Glomerular endothelial cell (primary cell): ENCODE measurements around the gene RHD. TPM values are rescaled to one million over a fixed set of nuclear protein-coding genes. Genes with fewer than 3 reads are reported as not detected.
"Not testable (repeated sequence)": the region's sequence is repeated elsewhere in the genome, so short reads cannot be mapped to it uniquely, and the experiment has no call there.

ENCODE experiments used
- DNase-seq: peaks from one replicate; pipeline ENCODE4 v3.0.0-alpha.2; 2011; ENCODE audit warnings: low read depth, low spot score; ENCODE audit errors: extremely low read depth
- total RNA-seq: library from RNA; depleted of rRNA; stranded (reverse); fragments of >200 nt; gene quantifications from 2 replicates; pipeline ENCODE4 v1.2.3, GENCODE V29; 2015

The RHD gene
- total RNA-seq, 1 donor from 2014 or later, result not detected

- DNase-seq, result no peak
Observed at GRCh38 chr1:25347556-25347955, 75.2 kb downstream of the RHD start.

- DNase-seq, result no peak
Observed at GRCh38 chr1:25349606-25350005, 77.3 kb downstream of the RHD start.

- no peak for DNase-seq
Observed at GRCh38 chr1:25355841-25356395, 83.6 kb downstream of the RHD start.

GRCh38 chr1:25356441-25356840 is 84.1 kb downstream of the RHD start:
- DNase-seq, result no peak

GRCh38 chr1:25356848-25357247 is 84.5 kb downstream of the RHD start:
- DNase-seq, result no peak

- DNase-seq, result no peak
Observed at GRCh38 chr1:25360596-25361581, 88.6 kb downstream of the RHD start.

- no peak for DNase-seq
Observed at GRCh38 chr1:25361901-25362300, 89.6 kb downstream of the RHD start.

- not testable (repeated sequence) for DNase-seq
Observed at GRCh38 chr1:25362634-25363559, 90.6 kb downstream of the RHD start.

GRCh38 chr1:25369241-25369640 is 96.9 kb downstream of the RHD start:
- no peak for DNase-seq

GRCh38 chr1:25369691-25370271 is 97.5 kb downstream of the RHD start:
- not testable (repeated sequence) for DNase-seq

- not testable (repeated sequence) for DNase-seq
Observed at GRCh38 chr1:25371757-25372156, 99.4 kb downstream of the RHD start.

GRCh38 chr1:25378367-25378766 is 106.1 kb downstream of the RHD start:
- DNase-seq, result not testable (repeated sequence)

Other genes with a start within 250 kb of the RHD start
- gene SYF2, start 40.0 kb upstream of the RHD start, total RNA-seq, result 30.2 and 57.0 TPM in 2 replicates
- gene RSRP1, start 25.1 kb upstream of the RHD start, total RNA-seq, result 67.5 and 102 TPM in 2 replicates
- gene TMEM50A, start 65.8 kb downstream of the RHD start, total RNA-seq, result 138 and 144 TPM in 2 replicates
- 0.41 TPM in 1 of 2 replicates, not detected in the other for gene RHCE, start 148.3 kb downstream of the RHD start, total RNA-seq
- gene MACO1, start 158.4 kb downstream of the RHD start, total RNA-seq, result 16.7 and 18.6 TPM in 2 replicates